Left kidney (tissue), 2 donors: ENCODE measurements around the gene USP2. TPM values are rescaled to one million over a fixed set of nuclear protein-coding genes. Genes with fewer than 3 reads are reported as not detected.
"Not testable (repeated sequence)": the region's sequence is repeated elsewhere in the genome, so short reads cannot be mapped to it uniquely, and the experiment has no call there.

Experiments used
- DNase-seq: peaks from one replicate; pipeline ENCODE4 v3.0.0-alpha.2; 2013
- polyA plus RNA-seq: library from polyadenylated mRNA; unstranded; fragments of 120-200 nt; gene quantifications from one replicate; pipeline ENCODE4 v1.2.1, GENCODE V29; 2013; ENCODE audit not compliant: insufficient read length

The USP2 gene
- polyA plus RNA-seq, 1 donor = 10.4 TPM

GRCh38 chr11:119414321-119414720, 32.8 kb upstream of the USP2 start:
- DNase-seq = no peak

DNA sequence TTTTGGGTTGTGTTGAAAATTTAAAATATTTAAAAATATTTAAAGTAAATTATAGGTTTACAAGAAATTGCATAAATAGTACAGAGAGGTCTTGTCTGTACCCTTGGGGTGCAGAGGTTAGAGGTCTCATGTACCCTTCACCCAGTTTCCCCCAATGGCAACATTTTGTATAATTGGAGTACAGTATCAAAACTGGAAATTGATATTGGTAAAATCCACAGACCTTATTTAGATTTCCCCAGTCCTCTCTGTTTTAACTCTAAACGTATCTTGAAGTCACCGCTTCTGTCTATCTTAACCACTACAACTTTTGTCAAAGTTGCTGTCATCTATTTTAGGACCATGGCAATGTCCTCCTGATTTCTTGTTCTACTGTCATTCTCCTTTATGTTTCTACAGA, 30.6 kb upstream of the USP2 start:
- DNase-seq = no peak

- no peak for DNase-seq
Observed at GRCh38 chr11:119410501-119410900, 29.0 kb upstream of the USP2 start.

- DNase-seq = no peak
Observed at GRCh38 chr11:119409731-119410130, 28.2 kb upstream of the USP2 start.

- DNase-seq = no peak
Observed at GRCh38 chr11:119406005-119406404, 24.5 kb upstream of the USP2 start.

GRCh38 chr11:119405448-119405847, 24.0 kb upstream of the USP2 start:
- not testable (repeated sequence) for DNase-seq

GRCh38 chr11:119404872-119405271, 23.4 kb upstream of the USP2 start:
- DNase-seq = no peak

DNA sequence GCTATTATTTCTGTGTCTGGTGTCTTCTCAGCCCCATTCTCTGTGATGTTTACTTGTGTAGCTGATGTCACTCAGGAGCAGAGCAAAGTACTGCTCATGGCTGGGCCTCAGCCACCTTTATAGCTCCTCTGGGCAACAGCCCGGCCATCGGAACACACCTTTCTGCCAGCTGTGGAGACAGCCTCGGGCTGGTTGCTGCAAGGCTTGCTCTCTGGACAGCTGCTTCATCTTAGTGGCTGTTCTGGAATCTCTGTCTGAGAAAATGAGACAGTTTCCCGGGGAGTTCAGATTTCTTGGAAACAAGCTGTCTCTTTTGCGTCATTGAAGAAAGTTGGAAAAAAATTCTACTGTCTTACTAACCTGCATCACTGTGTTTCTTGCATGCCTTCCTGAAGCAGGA, 21.5 kb upstream of the USP2 start:
- no peak for DNase-seq

DNA sequence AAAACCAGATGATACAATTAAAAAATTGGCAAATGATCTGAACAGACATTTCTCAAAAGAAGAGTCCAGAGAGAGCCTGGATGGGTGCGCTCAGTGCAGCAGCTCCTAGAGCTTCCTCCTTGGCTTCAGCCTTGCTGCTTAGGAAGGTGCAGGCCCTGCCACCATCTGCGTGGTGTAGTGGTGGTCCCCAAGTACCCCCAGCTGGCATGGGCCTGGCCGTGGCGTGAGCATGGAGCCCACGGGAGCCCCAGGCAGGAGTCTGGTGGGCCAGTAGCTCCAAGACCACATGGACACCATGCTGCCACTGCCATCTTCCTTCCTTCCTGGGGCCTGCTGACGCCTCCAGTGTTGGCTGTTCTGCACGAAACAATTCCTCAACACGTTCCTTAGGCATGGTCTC, 21.0 kb upstream of the USP2 start:
- no peak for DNase-seq

GRCh38 chr11:119400860-119401259, 19.4 kb upstream of the USP2 start:
- DNase-seq = no peak

DNA sequence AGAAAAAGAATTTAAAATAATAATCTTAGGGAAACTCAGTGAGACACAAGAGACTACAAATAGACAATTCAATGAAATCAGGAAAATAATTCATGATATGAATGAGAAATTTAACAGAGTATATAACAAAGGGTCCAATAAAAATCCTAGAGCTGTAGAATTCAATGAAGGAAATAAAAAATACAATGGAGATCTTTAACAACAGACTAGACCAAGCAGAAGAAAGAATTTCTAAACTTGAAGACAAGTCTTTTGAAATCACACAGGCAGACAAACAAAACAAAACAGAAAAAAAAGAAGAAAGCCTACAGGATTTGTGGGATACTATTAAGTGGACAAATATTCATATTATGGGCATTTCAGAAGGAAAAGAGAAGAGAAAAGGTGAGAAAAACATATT, 16.2 kb upstream of the USP2 start:
- DNase-seq = no peak

GRCh38 chr11:119396835-119397234, 15.3 kb upstream of the USP2 start:
- no peak for DNase-seq

- DNase-seq = no peak
Observed at GRCh38 chr11:119391275-119391674, 9.8 kb upstream of the USP2 start.

DNA sequence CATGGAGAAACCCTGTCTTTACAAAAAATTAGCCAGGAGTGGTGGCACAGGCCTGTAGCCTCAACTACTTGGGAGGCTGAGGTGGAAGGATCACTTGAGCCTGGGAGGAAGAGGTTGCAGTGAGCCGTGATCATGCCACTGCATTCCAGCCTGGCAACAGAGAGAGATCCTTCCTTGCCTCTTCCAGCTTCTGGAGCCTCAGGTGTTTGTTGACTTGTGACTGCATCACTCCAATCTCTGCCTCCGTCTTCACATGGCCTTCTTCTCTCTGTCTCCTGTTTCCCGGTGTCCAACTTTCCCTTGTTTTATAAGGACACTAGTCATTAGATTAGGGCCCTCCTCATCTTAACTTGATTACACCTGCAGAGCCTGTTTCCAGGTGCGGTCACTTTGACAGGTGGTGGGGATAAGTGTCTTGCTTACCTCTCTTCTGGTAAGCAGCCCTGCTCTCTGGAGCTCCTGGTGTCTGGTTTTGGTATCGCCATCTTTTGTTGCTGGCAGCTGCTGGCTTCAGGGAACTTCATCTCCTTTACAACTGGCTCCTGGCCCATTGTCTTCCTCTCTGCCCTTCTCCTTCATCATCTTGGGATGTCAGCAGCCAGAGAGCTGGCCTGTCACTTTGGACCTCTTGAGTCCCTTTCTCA, 8.2 kb upstream of the USP2 start:
- no peak for DNase-seq

GRCh38 chr11:119388103-119388502, 6.6 kb upstream of the USP2 start:
- DNase-seq = no peak

DNA sequence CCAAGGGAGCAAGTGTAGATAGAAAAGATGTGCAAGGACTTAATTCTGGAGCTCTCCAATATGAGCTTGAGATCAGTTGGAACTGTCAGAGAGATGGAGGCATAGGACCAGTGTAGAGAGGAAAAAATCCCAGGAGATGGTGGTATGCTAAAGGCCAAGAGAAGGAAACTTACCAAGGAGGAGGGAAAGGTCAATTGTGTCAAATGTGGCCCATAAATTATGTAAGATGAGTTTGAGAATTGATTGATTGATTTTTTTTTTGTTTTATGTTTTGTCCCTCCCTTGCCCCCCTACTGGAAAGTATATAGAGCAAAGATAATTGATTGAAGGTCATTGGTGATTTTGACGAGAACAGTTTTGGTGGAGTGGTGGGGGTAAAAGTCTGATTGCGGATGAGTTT, 2.8 kb upstream of the USP2 start:
- DNase-seq = no peak

GRCh38 chr11:119382513-119382912, 1.0 kb upstream of the USP2 start:
- DNase-seq = not testable (repeated sequence)

DNA sequence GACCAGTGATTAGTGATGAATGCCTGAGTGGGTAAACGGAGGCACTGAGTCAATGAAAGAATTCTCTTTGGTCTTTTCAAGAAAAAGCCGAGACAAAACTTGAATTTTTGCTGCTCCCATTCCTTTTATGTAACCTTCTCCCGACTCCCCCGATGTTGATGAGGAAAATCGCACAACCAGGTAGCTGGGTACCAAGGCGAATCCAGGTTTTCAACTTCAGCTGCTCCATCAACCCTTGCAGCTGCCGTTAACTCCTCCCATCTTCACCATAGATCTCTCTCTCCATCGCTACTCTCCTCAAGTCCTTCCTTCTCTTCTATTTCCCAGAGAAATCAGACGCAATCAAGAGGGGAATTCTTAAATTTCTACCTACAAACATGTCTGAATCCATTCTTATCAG, 611 bp upstream of the USP2 start:
- no peak for DNase-seq

DNA sequence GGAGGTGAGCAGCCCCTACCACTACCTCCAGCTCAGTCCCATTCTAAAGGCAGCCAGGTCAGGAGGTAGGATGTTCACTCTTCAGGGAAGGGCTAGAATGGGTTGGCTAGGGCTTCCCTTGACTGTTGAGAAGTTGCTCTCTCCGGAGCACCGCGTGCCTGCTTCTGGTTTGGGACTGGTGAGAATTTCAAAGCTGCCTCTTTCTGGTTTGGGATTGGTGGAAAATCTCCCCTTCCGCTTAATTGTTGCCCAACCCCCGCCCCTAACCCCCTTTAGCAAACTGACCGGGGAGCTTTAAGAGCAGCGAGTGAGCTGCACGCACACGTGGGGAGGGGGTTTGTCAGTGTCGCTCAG, 686 bp downstream of the USP2 start:
- no peak for DNase-seq

- DNase-seq = no peak
Observed at GRCh38 chr11:119380160-119380826, 1.2 kb downstream of the USP2 start.

DNA sequence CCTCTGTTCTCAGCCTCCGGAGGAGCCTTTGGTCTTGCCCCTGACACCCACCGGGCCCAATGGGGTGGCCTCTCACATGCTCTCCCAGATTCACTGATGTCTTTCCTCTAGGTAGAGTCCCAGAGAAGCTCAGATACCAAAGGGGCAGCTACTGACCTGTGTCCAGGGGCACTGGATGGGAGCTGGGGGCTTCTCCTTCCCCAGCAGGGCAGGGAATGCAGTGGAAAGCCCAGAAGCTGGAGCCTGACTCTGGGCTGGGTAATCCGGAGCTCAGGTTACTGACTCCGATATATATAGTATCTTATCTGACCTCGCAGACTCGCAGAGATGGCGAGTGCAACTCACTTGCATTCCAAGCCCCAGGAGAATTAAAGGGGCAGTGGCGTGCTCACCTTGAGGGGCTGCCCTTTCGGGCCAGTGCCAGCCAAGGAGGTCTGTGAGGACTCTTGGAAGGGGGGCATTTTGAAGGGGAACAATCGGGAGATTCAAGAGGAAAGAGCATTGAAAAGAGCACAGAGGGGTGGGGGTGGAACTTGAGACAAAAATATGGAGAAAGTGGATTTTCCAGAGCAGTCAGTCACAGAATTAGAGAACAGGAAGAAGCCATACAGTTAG, 2.5 kb downstream of the USP2 start:
- DNase-seq = no peak

DNA sequence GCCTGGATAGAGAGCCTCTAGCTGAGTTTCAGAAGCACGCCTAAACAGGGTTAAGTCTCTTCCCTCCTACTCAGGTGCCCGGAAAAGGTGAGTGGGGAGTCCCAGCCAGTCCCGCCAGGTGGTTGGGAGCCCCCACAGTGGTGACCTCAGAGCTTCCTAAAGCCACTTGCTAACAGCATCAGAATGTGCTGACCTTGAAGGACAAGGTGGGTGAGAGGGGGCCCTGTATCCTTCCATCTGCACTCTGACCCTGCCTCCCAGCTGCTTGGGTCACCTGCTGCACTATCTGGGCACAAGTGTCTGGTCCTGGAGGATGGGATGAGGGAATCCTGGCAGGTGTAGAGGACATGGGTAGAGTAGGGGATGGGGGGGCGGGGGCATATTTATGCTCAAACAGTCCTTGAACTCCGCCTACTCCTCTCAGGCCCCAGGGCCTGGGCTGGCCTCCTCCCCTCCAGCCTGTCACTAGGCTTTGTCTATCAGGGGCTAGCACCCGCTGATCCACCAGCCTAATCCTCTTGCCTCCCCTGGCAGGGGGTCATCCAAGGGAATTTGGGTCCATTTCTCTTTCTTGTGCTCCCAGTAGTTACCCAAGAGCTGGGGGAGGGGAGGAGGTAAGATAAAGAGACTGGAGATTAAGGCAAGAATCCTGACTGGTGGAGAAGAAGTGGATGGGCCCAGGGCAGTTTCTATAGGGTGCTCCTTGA, 3.4 kb downstream of the USP2 start:
- no peak for DNase-seq
